ENCODE results near the gene MEGF6.

DNA sequence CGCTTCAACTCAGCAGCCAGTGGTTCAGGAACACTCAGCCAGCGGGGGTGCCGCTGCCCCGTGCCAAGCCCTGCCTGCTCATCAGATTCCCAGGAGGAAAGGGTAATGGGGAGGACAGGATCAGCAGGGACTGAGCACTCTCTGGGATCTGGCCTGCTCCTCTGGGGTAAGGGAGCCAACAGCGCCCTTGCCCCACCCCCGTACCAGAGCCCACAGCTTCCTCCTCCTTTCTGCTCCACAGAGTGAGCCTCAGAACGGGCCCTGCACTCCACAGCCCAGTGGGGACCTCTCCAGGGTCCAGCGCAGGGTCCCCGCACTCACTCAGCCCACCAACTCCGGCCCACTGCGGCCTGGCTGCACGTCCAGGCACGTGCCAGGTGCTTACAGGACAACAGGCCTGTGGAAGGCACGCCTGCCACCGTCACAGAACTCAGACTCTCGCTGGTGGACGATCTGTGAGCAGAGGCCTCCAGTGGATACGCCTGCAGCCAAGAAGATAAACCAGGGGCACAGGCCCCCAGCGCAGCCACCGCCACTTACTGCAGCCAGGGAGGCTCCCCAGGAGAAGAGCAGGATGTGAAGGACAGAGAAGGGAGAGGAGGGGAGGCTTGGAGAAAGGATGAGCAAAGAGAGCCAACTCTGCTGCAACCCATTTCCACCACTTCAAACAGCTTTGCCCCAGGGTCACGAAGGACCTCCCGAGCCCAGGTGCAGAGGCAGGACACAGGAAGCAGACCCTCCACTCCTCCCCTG, 2.1 kb downstream of the MEGF6 start:
- TF ChIP-seq POLR2A (IDR thresholded peaks at IDR 0.05; ENCODE audit: low read length) (no peak), GATA1 (IDR thresholded peaks at IDR 0.05; ENCODE audit: low read depth, low read length) (no peak)

All from erythroblast (primary cell).